ENCODE data around the gene NFX1.

Gene NFX1

DNA sequence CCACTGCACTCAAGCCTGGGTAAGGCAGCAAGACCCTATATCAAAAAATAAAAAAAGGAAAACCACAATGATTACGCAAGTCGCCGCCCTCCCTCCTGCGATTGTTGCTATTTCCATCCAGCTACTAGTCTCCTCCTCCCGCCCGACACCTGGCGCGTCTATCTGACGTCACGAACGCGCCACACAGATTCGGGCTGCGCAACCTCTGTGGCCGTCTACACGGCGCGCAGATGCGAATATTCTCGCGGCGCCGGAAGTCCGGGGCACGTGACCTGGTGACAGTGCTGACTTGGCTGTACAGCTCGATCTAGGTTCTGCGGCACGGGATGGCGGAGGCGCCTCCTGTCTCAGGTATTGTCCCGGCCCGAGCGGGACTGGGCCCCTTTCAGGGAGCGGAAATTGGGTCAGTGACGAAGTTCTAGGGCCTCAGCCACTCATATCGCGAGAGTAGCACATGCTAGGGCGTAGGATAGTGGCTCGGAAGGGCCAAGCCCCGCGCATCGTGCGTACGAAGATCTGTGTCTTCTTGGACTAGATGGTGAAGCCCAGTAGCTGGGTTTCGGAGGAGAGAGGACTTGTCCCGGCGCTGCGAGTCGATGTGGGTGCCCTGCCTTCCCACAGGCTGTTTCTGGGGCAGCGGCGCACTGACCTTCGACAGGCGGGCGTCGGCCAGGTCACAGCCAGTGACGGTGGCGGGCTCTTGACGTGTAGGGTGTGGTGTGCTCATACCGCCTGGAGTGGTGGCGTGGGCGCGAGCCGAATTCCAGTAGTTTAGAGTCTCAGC, at the start of gene NFX1:
NFX1 (plus strand) TSS at position 270 of the 784 bp plus-strand sequence; CDS start at position 327, 57 bp downstream.
- peak; percentile 68 to 82 for DNase-seq

DNA sequence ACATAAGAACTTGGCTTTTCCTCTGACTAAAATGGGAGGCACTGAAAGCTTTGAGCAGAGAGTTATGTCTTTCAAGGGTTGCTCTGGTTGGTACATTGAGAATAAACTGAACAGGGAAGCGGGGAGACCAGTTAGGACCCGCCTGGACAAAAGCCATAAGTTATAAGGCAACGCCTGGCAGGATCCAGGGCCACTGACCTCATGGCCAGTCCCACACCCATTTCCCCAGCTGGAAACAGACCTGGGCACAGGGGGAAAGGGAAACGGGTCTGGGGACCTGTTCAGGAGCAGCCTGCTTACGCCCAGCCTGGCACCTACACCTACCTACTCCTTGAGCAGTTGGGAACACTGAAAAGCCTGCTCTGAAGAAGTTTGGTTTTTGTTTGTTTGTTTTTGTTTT, 49.0 kb upstream of the NFX1 start:
- DNase-seq, result no peak

- DNase-seq, result no peak
Observed at GRCh38 chr9:33242609-33243134, 47.6 kb upstream of the NFX1 start.

DNA sequence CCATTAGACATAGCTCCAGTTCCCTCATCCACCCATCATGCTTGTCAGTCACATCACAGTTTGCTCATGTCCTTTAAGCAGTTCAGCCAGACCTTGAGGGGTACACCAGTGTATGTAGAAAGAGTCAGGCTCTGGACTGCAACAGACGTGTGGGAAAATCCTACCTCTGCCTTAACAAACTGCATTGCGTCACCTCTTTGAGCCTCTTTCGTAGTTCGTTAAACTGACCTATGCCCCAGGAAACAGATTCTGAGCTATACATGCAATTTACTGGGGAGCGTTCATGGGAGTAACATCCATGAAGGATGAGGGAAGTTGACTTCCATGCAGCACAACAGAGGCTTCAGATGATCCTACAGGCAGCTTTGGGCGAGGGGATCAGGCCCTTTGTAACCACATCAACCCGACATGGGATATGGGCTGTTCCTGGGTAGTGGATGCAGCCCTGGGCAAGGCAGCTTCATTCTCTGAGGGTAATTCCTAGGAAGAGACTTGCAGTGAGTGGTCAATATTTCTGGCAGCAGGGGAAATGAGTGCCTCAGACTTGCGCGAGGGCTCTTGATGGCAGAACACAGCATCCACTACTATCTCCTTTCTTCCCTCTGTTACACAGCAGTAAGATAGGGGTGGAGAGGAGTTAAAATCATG, 46.1 kb upstream of the NFX1 start:
- no peak for DNase-seq

DNA sequence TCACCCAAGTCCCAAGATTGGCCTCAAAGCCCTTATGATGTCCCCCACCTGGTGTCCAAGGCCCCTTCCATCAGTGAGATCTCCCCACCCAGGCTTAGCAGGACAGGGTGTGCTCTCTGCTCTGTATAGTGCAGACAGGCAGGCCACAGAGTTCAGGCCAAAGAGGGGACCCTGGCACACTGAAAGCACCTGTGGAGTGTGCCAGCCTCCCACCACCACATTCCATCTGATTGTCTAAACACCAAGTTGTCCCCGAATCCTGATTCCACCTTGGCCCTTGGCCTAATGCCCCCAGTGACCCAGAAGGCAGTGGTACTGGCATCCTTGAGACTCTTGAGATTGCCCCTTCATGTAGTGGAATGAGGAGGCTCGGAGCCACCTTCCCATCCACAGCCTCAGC, 45.0 kb upstream of the NFX1 start:
- DNase-seq, result no peak

DNA sequence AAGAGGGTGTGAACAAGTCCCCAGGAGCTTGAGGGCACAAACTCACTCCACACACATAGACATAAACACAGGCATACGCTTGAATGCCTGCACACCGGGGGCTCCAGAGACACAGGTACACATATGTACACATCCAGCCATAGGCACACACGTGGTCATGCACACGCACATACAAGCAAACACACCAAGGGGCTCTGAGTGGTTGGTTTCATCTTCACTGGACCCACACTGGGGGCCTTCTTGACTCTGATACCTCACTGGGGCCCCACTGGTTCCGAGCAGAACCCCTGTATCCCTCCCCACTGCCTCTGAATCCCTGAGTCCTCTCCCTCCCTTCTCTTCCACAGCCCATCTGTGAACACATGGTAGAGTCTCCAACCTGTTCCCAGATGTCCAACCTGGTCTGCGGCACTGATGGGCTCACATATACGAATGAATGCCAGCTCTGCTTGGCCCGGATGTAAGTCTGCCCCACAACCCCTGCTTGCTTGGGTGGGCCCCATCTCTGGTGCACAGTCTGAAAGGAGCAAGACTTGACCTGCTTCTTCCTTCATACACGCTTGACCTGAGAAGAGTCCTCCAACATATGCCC, 44.0 kb upstream of the NFX1 start:
- no peak for DNase-seq

DNA sequence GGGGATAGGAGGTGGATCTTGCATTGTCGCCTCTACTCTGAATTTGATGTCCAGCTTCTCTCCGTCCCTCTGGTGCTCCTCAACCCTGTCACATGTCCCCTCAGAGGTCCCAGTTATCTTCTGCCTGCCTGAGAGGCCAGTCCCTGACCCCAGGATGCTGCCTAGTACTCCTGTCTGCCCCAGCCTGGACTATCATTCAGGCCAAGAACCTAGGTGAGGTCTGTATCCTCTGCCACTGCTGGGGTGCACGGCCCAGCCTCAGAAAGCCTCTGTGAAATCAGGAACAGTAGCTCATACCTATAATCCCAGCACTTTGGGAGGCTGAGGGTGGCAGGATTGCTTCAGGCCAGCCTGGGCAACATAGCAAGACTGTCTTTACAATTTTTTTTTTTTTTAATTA, 41.7 kb upstream of the NFX1 start:
- no peak for DNase-seq

DNA sequence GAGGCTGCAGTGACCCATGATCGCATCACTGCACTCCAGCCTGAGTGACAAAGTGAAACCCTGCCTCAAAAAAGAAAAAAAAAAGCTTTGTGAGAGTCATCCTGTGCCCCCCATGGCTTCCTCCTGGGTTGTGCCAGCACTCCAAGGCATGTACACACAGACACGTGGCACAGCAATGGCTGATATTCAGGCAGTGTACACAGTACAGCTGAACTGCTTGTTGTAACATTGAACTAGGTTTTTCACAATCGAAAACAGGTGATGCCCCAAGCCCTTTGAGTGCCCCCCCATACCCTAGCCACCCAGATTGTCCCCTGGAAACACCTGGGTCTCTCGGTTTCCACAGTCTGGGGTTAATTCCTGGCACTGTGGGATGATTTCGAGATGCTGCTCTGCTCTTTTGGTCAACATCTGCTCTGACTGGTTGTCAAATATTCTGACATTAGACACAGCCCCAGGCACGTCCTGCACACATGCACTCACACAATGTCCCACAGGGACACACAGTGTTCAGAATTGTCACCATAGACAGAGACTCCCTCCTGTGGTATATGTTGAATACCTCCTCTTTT, 41.1 kb upstream of the NFX1 start:
- no peak for DNase-seq

DNA sequence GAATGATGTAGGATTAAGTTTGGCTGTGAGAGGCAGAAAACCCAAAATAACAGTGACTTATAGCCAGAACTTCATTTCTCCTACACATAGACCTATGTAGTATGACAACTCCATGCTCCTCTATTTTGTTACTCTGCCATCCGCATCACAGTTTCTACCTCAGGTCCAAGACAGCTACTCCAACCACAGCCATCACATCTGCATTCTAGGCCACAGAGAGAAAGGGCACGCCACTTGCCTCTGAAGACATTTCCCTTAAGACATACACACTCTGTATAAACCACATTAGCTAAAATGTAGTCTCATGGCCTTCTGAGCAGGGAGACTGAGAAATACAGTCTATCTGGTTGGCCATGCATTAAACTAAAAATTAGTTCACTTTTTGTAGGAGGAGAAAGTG, 40.3 kb upstream of the NFX1 start:
- no peak for DNase-seq

DNA sequence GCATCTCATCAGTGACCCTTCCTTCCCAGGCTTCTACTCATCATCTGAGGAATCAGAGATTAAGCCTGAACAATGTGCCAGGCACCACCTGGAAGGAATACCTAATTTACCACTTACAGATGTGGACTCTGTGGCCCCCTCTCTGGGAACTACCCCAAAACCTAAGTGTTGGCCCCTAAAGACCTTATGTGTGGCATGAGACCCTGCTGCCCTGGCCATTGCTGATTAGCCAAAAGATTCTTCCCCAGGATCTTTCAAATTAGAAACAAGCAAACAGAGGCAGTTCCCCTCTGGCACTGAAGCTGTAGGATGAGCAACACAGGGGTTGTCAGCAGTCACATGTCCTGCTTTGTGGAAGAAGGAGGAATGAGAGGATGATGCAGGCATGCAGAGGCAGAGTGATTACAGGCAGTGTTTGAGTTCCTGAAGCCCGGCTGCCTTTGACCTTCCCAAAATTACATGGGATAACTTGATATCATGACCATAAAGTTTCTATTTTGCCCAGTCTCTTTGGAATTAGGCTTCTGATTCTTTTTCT, 39.8 kb upstream of the NFX1 start:
- DNase-seq, result no peak

DNA sequence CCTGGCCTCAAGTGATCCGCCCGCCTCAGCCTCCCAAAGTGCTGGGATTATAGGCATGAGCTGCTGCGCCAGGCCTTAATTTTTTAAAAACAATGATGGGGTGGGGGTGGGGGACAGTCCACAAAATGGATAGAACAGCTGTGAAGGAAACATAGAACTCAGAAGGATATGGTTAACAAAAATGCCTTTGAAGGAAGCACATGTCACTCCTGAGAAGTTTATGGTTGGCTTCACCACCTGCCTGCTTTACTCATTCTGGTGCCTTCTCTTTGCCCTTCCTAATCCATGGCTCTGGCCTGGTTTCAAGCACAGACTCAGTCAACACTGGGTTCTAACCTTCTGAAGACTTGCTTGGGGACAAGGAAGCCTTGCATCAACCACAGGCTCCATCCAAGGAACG, 36.1 kb upstream of the NFX1 start:
- no peak for DNase-seq

DNA sequence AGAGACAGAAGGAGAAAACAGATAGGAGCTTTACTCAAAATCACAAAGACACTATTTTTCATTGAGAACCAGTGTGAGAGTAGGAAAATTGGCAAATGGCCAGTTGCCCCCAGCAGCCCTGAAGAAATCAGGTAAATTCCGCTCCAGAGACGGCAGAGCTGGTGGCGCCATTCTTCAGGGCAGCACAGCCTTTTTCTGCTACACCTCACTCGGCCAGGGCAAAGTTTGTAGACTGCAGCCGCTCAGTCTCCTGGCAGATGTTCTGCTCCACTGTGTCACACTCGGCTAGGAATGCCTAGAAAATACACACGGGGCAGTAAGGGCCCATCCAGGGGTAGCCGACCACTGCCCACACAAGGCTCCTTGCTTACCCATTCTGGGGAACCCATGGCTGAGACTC, 35.3 kb upstream of the NFX1 start:
- no peak for DNase-seq

DNA sequence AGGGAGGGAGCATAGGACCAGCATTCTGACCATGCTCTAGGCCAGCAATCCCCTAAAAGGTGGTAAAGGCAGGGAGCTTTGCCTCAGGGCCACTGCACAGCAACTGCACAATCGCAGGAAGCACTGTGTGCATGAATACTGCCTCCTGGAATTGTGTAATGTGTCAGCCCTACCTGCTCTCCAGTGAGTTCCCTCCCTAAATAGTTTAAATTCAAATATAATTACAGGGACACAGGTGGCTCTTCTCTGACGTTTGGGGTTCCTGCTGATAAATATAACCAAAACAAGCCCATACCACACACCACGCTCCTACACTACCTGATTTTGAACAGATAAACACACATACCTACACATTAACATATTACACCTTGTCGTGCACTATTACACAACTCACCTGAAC, 34.8 kb upstream of the NFX1 start:
- no peak for DNase-seq

- no peak for DNase-seq
Observed at GRCh38 chr9:33256236-33256635, 34.1 kb upstream of the NFX1 start.

DNA sequence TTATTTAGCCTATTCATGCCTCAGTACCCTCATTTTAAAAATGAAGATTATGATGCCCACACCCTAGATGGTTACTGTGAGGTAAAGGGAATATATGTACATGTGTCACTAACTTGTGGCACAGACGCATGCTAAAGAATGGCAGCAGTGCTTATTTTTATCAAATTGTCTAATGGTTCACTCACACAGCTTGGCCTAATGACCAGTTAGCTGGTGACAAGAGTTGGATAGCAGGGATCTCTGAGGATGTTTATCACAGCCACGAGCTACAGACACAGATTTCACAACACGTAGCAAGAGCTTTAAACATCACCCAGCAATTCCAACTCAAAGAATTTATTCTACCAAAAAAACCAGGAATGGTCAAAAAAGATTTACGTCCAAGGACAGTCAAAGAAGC, 33.0 kb upstream of the NFX1 start:
- no peak for DNase-seq

DNA sequence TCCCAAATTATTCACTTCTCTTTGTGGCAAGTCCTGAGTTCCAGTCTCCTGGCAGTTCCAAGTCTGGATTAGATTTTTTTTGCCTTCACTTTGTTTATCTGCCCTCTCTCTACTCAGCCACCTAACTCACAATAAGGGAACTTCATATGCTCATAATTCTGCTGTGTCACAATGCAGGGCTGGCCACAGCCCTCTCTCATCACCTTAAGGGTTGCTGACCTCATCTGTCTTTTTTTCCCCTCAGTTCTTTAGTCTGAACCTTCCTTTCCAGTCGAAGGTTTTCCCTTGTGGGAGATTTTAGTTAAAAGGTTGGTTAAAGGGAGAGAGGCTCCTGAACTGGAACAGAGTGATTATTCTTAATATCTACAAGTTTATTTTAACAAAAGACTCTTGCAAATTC, 29.9 kb upstream of the NFX1 start:
- no peak for DNase-seq

DNA sequence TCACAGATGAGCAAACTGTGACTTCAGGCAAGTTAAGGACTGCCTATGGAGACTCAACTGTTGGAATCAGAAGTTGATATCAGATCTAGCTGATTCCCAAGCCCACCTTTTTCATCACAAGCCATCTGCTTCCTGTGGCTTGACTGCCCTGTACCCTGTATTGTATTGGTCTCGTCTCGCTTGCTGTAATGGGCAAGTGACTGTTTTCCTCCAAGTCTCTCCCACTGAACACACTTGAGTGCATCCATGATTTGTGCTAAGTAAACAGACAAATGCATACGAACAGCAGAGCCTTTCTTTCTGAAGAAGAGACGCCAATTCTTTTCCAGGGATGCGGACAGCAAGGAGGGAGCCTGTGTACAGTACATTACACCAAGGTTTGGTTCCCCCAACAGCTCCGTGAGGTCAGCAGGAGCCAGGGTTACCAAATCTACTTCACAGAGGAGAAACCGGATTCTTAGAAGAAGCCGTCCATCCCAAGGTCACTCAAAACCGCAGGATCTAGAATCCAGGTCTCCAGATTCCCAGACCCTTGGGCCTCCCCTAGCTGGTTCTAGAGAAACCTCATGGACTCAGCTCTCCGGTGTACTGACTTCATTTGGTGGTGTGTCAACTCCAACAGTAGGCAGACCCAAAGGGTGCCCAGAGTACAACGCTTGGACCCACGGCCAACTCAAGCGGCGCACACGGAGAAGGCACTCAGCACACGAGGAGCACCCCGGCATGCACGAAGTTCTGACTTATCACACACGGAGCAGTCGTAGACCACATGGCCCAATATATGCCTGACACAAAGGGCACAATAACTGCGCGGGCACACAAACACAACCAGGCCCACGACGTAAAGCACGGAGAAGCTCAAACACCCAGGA, 26.9 kb upstream of the NFX1 start:
- DNase-seq, result no peak

DNA sequence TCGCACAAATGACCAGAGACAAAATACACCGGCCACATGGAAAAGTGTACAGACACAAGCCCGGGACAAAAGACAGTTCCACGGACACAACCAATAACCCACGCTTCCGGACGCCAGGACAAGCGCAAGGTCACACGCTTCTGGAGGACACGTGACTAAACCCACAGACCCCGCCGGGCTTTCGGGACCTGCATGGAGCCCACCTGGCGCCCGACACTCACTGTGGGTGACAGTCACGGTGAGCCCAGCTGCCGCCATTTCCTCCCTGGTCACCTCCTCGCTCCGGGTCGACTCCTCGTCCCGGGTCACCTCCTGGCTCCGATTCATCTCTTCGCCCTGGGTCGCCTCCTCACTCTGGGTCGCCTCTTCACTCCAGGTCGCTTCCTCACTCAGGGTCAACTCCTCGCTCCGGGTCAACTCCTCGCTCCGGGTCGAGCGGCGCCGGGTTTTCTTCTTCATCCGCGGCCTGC, 26.3 kb upstream of the NFX1 start:
- no peak for DNase-seq

GRCh38 chr9:33264473-33265177, 25.7 kb upstream of the NFX1 start, which contains the start of the genes BAG1 and CHMP5:
TSS of gene BAG1 (minus strand) at chr9:33264708.
TSS of gene CHMP5 (plus strand) at chr9:33265049. CDS start at chr9:33265079, 30 bp downstream.
- DNase-seq, result peak; percentile 93 to 94

GRCh38 chr9:33265211-33265865, 25.0 kb upstream of the NFX1 start:
- no peak for DNase-seq
